Stimulated activated CD4-positive, alpha-beta T cell treated with anti-CD3 and anti-CD28 coated beads, TNF-alpha, amount 100 ng/mL, for 4 hours (primary cell): Measurements from ENCODE around the gene GDF15.
"Not testable (repeated sequence)": the region's sequence is repeated elsewhere in the genome, so short reads cannot be mapped to it uniquely, and the experiment has no call there.

Experiments
- DNase-seq, 3 experiments: peaks; one replicate each; pipeline ENCODE4 v3.0.0-alpha.2; 2020; ENCODE audit warnings: low read depth in 3 of 3

The GDF15 gene, protein sequence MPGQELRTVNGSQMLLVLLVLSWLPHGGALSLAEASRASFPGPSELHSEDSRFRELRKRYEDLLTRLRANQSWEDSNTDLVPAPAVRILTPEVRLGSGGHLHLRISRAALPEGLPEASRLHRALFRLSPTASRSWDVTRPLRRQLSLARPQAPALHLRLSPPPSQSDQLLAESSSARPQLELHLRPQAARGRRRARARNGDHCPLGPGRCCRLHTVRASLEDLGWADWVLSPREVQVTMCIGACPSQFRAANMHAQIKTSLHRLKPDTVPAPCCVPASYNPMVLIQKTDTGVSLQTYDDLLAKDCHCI

GRCh38 chr19:18385675-18386542 is at the start of gene GDF15:
TSS of gene GDF15 (plus strand) at chr19:18386158. CDS start at chr19:18386190, 32 bp downstream.
- no peak for DNase-seq

- no peak for DNase-seq
These were observed 47.4 kb upstream of the GDF15 start for GRCh38 chr19:18338541-18338940.

- no peak for DNase-seq
These were observed 46.2 kb upstream of the GDF15 start for GRCh38 chr19:18339723-18340122.

GRCh38 chr19:18340190-18340989 is 45.6 kb upstream of the GDF15 start, which contains the start of gene PGPEP1:
TSS of gene PGPEP1 (plus strand) at chr19:18340598. CDS start at chr19:18340682, 84 bp downstream.
- DNase-seq: peak in 2 of 3 experiments; percentile 27 to 41

GRCh38 chr19:18340990-18341868 is 44.7 kb upstream of the GDF15 start:
- peak in 2 of 3 experiments; percentile 52 to 55 for DNase-seq

- no peak for DNase-seq
These were observed 43.8 kb upstream of the GDF15 start for GRCh38 chr19:18342090-18342632.

GRCh38 chr19:18344582-18344950 is 41.4 kb upstream of the GDF15 start:
- no peak for DNase-seq

- DNase-seq: no peak
These were observed 40.7 kb upstream of the GDF15 start for GRCh38 chr19:18345296-18345695.

- DNase-seq: no peak
These were observed 39.9 kb upstream of the GDF15 start for GRCh38 chr19:18346091-18346490.

DNA sequence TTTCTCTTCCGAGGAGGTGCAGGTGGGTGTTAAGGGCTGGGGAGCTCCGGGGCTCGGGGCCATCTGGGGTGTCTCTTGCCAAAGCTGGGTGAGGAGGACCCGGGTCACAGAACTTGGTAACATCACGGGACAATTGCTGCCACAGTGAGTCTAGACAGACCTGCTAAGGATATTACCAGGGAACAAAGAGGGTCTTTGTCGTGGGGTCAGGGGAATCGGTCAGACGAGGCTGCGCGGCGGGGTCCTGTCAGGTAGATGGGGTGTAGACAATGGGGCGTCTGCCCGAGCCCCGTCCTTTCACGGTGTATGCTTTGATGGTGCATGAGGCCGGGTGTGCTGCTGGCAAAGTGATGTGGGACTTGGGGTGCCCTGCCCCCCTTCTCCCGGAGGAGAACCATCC is 37.8 kb upstream of the GDF15 start:
- no peak for DNase-seq

DNA sequence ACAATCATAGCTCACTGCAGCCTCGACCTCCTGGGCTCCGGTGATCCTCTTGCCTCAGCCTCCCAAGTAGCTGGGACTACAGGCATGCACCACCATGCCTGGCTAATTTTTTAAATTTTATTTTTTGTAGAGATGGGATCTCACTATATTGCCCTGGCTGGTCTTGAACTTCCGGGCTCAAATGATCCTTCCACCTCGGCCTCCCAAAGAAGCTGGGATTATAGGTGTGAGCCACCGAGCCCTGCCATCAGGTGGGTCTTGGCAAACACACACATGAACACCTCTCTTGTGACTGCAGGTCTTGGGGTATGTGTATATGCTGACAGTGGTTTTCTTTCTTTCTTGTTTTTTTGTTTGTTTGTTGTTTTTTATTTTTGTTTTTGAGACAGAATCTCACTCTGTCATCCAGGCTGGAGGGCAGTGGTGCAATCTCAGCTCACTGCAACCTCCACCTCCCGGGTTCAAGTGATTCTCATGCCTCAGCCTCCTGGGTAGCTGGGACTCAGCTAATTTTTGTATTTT is 37.1 kb upstream of the GDF15 start:
- DNase-seq: not testable (repeated sequence)

DNA sequence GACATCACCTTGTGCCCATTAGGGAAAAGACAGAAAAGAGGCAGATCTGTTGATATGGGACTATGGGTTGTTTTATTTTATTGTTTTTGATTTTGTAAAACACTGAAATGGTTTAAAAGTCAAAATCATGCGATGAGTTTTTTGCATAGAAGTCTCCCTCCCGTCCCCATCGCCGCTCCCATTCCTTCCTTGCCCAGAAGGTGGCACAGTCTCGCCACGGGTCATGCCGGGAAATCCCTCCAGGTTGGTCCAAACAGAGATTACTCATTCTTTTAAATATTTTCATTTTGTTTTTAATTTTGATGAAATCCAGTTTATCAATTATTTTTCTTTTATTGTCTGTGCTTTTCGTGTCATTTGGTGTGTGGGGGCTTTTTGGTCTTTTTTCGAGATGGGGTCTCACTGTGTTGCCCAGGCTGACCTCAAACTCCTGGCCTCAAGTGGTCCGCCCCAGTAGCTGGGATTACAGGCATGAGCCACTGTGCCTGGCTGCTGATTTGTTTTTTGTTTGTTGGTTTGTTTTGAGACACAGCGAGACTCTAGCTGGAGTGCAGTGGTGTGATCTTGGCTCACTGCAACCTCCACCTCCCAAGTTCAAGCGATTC is 36.3 kb upstream of the GDF15 start:
- DNase-seq: no peak

- no peak for DNase-seq
These were observed 35.5 kb upstream of the GDF15 start for GRCh38 chr19:18350490-18350889.

- DNase-seq: no peak
These were observed 34.4 kb upstream of the GDF15 start for GRCh38 chr19:18351544-18351943.

GRCh38 chr19:18353378-18354005 is 32.5 kb upstream of the GDF15 start:
- DNase-seq: no peak

DNA sequence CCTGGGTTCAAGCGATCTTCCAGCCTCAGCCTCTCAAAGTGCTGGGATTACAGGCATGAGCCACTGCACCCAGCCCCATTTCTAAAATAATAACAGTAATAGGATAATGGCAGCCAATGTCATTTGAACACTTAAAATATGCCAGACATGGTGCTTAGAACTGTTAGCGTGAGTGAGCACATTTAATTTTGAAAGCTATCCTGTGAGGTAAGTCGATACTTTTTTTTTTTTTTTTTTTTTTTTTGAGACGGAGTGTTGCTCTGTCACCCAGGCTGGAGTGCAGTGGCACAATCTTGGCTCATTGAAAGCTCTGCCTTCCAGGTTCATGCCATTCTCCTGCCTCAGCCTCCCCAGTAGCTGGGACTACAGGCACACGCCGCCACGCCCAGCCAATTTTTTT is 31.2 kb upstream of the GDF15 start:
- not testable (repeated sequence) for DNase-seq

DNA sequence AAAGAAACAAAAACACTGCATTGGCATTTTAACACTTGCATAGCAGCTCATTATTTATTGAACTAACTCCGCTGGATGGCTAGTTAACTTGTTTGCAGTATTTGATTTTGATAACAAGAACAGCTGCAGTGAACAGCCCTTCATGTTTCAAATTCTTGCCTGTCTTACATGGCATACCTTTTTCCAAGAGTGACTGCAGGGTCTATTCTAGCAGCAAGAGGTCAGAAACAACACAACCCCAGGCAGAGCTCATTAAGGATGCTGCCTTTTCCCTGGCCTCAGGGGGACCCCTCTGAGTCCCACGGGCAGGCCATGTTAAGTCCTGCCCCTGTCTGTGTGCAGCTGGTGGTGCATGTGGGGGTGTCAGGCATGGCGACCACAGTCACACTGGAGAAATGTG is 28.9 kb upstream of the GDF15 start:
- DNase-seq: no peak

- no peak for DNase-seq
These were observed 24.3 kb upstream of the GDF15 start for GRCh38 chr19:18361646-18362045.

DNA sequence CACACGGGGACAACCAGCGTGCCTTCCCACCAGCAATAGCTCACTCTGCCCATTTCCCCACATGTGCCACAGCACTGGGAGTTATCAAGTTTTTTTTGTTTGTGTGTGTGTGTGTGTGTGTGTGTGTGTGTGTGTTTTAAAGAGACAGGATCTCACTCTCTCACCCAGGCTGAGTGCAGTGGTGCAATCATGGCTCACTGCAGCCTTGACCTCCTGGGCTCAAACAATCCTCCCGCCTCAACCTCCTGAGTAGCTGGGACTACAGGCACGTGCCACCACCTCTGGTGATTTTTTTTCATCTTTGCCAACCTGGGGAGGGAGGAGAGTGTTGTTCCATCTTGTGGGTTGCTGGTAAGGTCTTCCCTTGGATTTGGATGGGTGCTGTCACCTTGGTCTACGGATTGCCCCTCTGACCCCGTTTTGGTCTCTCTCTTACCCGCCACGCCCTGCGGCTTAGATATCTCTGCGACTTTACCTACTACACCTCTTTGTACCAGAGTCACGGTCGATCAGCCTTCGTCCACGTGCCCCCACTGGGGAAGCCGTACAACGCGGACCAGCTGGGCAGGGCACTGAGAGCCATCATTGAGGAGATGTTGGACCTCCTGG is 22.9 kb upstream of the GDF15 start:
- DNase-seq: no peak
